Occipital lobe (tissue), 2 donors: ENCODE data around the gene PCDHB12. TPM values are rescaled to one million over a fixed set of nuclear protein-coding genes. Genes with fewer than 3 reads are reported as not detected.
"Not testable (repeated sequence)": the region's sequence is repeated elsewhere in the genome, so short reads cannot be mapped to it uniquely, and the experiment has no call there.

Experiments
- DNase-seq: peaks from one replicate; lab custom pipeline; 2025; lab: John Stamatoyannopoulos, UW
- total RNA-seq: library from RNA; depleted of rRNA; stranded (reverse); fragments of >200 nt; gene quantifications from one replicate; pipeline ENCODE4 v1.2.3, GENCODE V29; 2014

Gene PCDHB12
- total RNA-seq, result 14.8 TPM

- DNase-seq, result no peak
Measured at GRCh38 chr5:141208478-141208877, at the start of gene PCDHB12. PCDHB12 (plus strand) TSS chr5:141208719; CDS start chr5:141208908, 189 bp downstream.

GRCh38 chr5:141172381-141173204 lies 35.9 kb upstream of the PCDHB12 start, which contains the start of gene PCDHB7:
PCDHB7 (plus strand) TSS chr5:141172644; CDS start chr5:141172836, 192 bp downstream.
- no peak for DNase-seq

GRCh38 chr5:141174291-141175104 lies 34.0 kb upstream of the PCDHB12 start:
- not testable (repeated sequence) for DNase-seq

- no peak for DNase-seq
Measured at GRCh38 chr5:141175933-141176332, 32.6 kb upstream of the PCDHB12 start.

- not testable (repeated sequence) for DNase-seq
Measured at GRCh38 chr5:141177577-141178191, 30.8 kb upstream of the PCDHB12 start, which contains the start of gene PCDHB8. PCDHB8 (plus strand) TSS chr5:141177790; CDS start chr5:141178035, 245 bp downstream.

- not testable (repeated sequence) for DNase-seq
Measured at GRCh38 chr5:141179371-141179770, 29.1 kb upstream of the PCDHB12 start.

- DNase-seq, result not testable (repeated sequence)
Measured at GRCh38 chr5:141179876-141180275, 28.6 kb upstream of the PCDHB12 start.

GRCh38 chr5:141180313-141180712 lies 28.2 kb upstream of the PCDHB12 start:
- no peak for DNase-seq

GRCh38 chr5:141182248-141182647 lies 26.3 kb upstream of the PCDHB12 start, which contains the start of gene PCDHB16:
PCDHB16 (plus strand) TSS chr5:141182387; CDS start chr5:141182560, 173 bp downstream.
- no peak for DNase-seq

- not testable (repeated sequence) for DNase-seq
Measured at GRCh38 chr5:141184117-141184855, 24.2 kb upstream of the PCDHB12 start.

- no peak for DNase-seq
Measured at GRCh38 chr5:141186897-141187512, 21.5 kb upstream of the PCDHB12 start, which contains the start of gene PCDHB9. PCDHB9 (plus strand) TSS chr5:141187161; CDS start chr5:141187319, 158 bp downstream.

- DNase-seq, result not testable (repeated sequence)
Measured at GRCh38 chr5:141188682-141189081, 19.8 kb upstream of the PCDHB12 start.

- not testable (repeated sequence) for DNase-seq
Measured at GRCh38 chr5:141189131-141189530, 19.4 kb upstream of the PCDHB12 start.

- no peak for DNase-seq
Measured at GRCh38 chr5:141192110-141192725, 16.3 kb upstream of the PCDHB12 start, which contains the start of gene PCDHB10. PCDHB10 (plus strand) TSS chr5:141192353; CDS start chr5:141192553, 200 bp downstream.

- not testable (repeated sequence) for DNase-seq
Measured at GRCh38 chr5:141194332-141194731, 14.2 kb upstream of the PCDHB12 start.

GRCh38 chr5:141196363-141196762 lies 12.2 kb upstream of the PCDHB12 start:
- no peak for DNase-seq

- no peak for DNase-seq
Measured at GRCh38 chr5:141199359-141200235, 8.9 kb upstream of the PCDHB12 start, which contains the start of gene PCDHB11. PCDHB11 (plus strand) TSS chr5:141199627; CDS start chr5:141199775, 148 bp downstream.

GRCh38 chr5:141201126-141201525 lies 7.4 kb upstream of the PCDHB12 start:
- DNase-seq, result not testable (repeated sequence)
